HL-60/S4 treated with phorbol 12-myristate 13-acetate at 8.2 ng/mL for 4 days and 3 days (cell line): ENCODE results near the gene SLC5A9.
"Not testable (repeated sequence)": the region's sequence is repeated elsewhere in the genome, so short reads cannot be mapped to it uniquely, and the experiment has no call there.

ENCODE experiments used
- in situ Hi-C: fragments of 300-500 bp; cut with MboI; formaldehyde crosslinking; loops from 2 replicates; pipeline ENCODE4 v1.15.0; 2022; ENCODE audit warnings: low sequenced_read_pairs

Gene SLC5A9

GRCh38 chr1:48213462-48213861, 9.1 kb upstream of the SLC5A9 start:
- in situ Hi-C loops = not testable (repeated sequence)

GRCh38 chr1:48214366-48214765, 8.2 kb upstream of the SLC5A9 start:
- in situ Hi-C loops = not testable (repeated sequence)

- in situ Hi-C loops = no loop called here
These were observed 7.7 kb upstream of the SLC5A9 start for GRCh38 chr1:48214820-48215219.

- in situ Hi-C loops = no loop called here
These were observed 7.3 kb upstream of the SLC5A9 start for GRCh38 chr1:48215222-48215621.

- in situ Hi-C loops = no loop called here
These were observed 6.6 kb upstream of the SLC5A9 start for GRCh38 chr1:48215889-48216288.

- in situ Hi-C loops = no loop called here
These were observed 6.2 kb upstream of the SLC5A9 start for GRCh38 chr1:48216313-48216712.

GRCh38 chr1:48216941-48217340, 5.6 kb upstream of the SLC5A9 start:
- in situ Hi-C loops = no loop called here

GRCh38 chr1:48217856-48218255, 4.7 kb upstream of the SLC5A9 start:
- in situ Hi-C loops = no loop called here

- in situ Hi-C loops = no loop called here
These were observed 2.7 kb upstream of the SLC5A9 start for GRCh38 chr1:48219803-48220202.

GRCh38 chr1:48221122-48221521, 1.4 kb upstream of the SLC5A9 start:
- in situ Hi-C loops = no loop called here

- in situ Hi-C loops = no loop called here
These were observed 859 bp upstream of the SLC5A9 start for GRCh38 chr1:48221657-48222056.

GRCh38 chr1:48223366-48224240, 1.1 kb downstream of the SLC5A9 start:
- in situ Hi-C loops = no loop called here

- in situ Hi-C loops = no loop called here
These were observed 2.3 kb downstream of the SLC5A9 start for GRCh38 chr1:48224791-48225190.

GRCh38 chr1:48225579-48225978, 3.1 kb downstream of the SLC5A9 start:
- in situ Hi-C loops = no loop called here

GRCh38 chr1:48227165-48228013, 4.9 kb downstream of the SLC5A9 start:
- in situ Hi-C loops = no loop called here

GRCh38 chr1:48228156-48228555, 5.6 kb downstream of the SLC5A9 start:
- in situ Hi-C loops = no loop called here

- in situ Hi-C loops = no loop called here
These were observed 6.8 kb downstream of the SLC5A9 start for GRCh38 chr1:48229317-48229716.

- in situ Hi-C loops = no loop called here
These were observed 7.7 kb downstream of the SLC5A9 start for GRCh38 chr1:48230236-48230635.

- in situ Hi-C loops = no loop called here
These were observed 10.2 kb downstream of the SLC5A9 start for GRCh38 chr1:48232722-48233121.

- in situ Hi-C loops = no loop called here
These were observed 11.4 kb downstream of the SLC5A9 start for GRCh38 chr1:48233666-48234485.

- in situ Hi-C loops = no loop called here
These were observed 13.1 kb downstream of the SLC5A9 start for GRCh38 chr1:48235652-48236051.
